Osteocyte (in vitro differentiated cells): ENCODE measurements around the gene ZNF511. TPM values are rescaled to one million over a fixed set of nuclear protein-coding genes. Genes with fewer than 3 reads are reported as not detected.

Source experiments
- DNase-seq: peaks from one replicate; pipeline ENCODE4 v3.0.0; 2021; ENCODE audit warnings: mixed read lengths; ENCODE audit not compliant: unreplicated experiment; ENCODE audit errors: extremely low spot score
- H3K27ac Mint-ChIP-seq: one replicate; pipeline ENCODE4 v1.8.0; 2021; ENCODE audit warnings: mild to moderate bottlenecking, mixed read lengths; ENCODE audit not compliant: unreplicated experiment
- H3K27me3 Mint-ChIP-seq: one replicate; pipeline ENCODE4 v1.8.0; 2021; ENCODE audit warnings: mixed read lengths; ENCODE audit not compliant: unreplicated experiment
- H3K36me3 Mint-ChIP-seq: one replicate; pipeline ENCODE4 v1.8.0; 2021; ENCODE audit warnings: mixed read lengths; ENCODE audit not compliant: unreplicated experiment
- H3K4me1 Mint-ChIP-seq: one replicate; pipeline ENCODE4 v1.8.0; 2021; ENCODE audit warnings: mixed read lengths; ENCODE audit not compliant: unreplicated experiment
- H3K4me3 Mint-ChIP-seq: one replicate; pipeline ENCODE4 v1.8.0; 2021; ENCODE audit warnings: mild to moderate bottlenecking, moderate library complexity, mixed read lengths; ENCODE audit not compliant: unreplicated experiment
- H3K9me3 Mint-ChIP-seq: one replicate; pipeline ENCODE4 v1.8.0; 2021; ENCODE audit warnings: mixed read lengths; ENCODE audit not compliant: unreplicated experiment
- total RNA-seq: library from RNA; stranded (reverse); gene quantifications from 2 replicates; pipeline ENCODE4 v1.2.1, GENCODE V29; 2021
- TF ChIP-seq, protein P1 (sequence below): fragments of 200-600 bp; sonication (generic); IDR thresholded peaks from 2 replicates; pipeline ENCODE4 v1.5.0; 2021; ENCODE audit warnings: antibody characterized with exemption, mild to moderate bottlenecking, moderate library complexity

Gene ZNF511
- total RNA-seq, 1 donor from 2014 or later: 39.1 TPM

DNA sequence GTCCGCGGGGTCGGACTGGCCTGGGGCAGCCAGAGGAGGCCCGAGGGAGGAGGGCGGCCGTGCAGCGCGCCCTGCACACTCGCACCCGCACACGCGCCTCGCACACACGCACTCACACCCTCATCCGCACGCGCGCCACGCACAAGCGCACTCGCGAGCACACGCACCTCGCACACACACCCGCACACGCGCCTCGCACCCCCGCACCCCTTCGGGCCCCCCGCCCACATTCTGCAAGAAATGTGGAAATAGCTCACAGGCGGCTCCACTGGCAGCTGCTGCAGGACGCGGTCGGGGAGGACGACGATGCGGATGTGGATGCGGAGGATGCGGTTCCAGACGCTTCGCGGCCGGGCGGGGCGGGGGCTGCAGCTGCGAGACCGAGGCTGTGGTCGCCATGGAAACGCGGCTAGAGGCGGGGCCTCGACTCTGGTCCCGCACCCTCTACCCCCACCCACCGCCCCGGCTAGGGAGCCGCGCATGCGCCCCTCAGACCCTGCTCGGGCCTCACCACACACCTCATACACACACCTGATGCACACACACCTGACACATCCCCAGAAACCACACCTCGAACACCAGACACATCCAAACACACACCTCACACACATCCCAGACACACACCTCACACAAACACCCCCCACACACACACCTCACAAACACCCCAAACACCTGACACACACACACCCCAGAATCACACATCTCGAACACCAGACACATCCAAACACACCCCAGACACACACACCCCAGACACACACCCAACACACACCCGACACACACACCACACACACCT is 28.1 kb downstream of the ZNF511 start, which contains the start of gene CALY:
Gene CALY (minus strand): TSS at position 320 of the 793 bp plus-strand sequence. CDS start 7,907 bp downstream, outside the sequence.
- H3K4me3 Mint-ChIP-seq: no peak within 1 kb of the TSS
- peaks cover 3% of the 10 kb centered on the region for H3K4me1 Mint-ChIP-seq
- peaks cover 5% of the 10 kb centered on the region for H3K9me3 Mint-ChIP-seq
- peaks cover 2% of the 10 kb centered on the region for H3K36me3 Mint-ChIP-seq
- DNase-seq: peak; percentile 86
- peaks cover 27% of the 10 kb centered on the region for H3K27me3 Mint-ChIP-seq
- H3K27ac Mint-ChIP-seq: no peak within 1 kb of the TSS
- TF ChIP-seq, protein P1, sequence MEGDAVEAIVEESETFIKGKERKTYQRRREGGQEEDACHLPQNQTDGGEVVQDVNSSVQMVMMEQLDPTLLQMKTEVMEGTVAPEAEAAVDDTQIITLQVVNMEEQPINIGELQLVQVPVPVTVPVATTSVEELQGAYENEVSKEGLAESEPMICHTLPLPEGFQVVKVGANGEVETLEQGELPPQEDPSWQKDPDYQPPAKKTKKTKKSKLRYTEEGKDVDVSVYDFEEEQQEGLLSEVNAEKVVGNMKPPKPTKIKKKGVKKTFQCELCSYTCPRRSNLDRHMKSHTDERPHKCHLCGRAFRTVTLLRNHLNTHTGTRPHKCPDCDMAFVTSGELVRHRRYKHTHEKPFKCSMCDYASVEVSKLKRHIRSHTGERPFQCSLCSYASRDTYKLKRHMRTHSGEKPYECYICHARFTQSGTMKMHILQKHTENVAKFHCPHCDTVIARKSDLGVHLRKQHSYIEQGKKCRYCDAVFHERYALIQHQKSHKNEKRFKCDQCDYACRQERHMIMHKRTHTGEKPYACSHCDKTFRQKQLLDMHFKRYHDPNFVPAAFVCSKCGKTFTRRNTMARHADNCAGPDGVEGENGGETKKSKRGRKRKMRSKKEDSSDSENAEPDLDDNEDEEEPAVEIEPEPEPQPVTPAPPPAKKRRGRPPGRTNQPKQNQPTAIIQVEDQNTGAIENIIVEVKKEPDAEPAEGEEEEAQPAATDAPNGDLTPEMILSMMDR: no peak

DNA sequence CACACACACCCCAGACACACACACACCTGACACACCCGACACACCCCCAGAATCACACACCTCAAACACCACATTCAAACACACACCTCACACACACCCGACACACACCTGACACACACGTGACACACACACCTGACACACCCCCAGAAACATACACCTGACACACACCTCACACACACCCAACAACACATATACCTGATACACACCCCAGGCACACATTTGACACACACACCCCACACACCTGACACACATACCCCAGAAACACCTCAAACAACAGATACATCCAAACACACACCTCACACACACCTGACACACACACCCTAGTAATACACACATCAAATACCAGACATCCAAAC is 28.6 kb downstream of the ZNF511 start:
- Mint-ChIP-seq H3K27ac (no peak overlapping the region), H3K36me3 (peaks cover 2% of the 10 kb centered on the region), H3K9me3 (peaks cover 4% of the 10 kb centered on the region), H3K27me3 (peaks cover 25% of the 10 kb centered on the region), H3K4me3 (no peak overlapping the region), H3K4me1 (peaks cover 3% of the 10 kb centered on the region)
- no peak for DNase-seq
- TF ChIP-seq, protein P1: no peak

DNA sequence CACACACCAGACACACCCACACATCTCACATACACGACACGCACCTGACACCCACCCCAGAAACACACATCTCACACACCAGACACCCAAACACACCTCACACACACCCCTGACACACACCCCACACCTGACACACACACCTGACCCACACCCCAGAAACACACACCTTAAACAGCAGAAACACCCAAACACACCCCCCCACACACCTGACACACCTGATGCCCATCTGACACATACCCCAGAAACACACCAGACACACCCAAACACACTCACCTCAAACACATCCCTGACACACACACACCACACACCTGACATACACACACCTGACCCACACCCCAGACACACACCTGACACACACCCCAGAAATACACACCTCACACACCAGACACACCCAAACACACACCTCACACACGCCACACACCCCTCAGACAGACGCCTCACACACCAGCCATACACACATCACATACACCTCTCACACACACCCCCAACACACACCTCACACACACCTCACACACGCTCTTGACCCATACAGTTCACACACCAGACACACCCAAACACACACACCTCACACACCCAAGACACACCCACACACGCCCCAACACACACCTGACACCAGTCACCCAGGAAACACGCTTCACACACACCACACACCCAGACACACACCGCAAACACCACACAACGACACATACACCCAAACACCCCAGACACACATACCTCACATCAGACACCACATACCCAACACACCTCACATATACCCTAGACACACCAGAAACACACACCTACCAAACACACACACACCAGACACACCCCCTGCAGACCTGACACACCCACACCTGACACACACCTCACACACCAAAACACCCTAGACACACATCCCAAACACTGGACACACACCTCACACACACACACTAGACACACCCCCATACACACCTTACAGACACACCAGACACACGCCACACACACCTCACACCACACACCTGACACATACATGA is 29.7 kb downstream of the ZNF511 start:
- no peaks in the 10 kb centered on the region for H3K36me3 Mint-ChIP-seq
- peaks cover 3% of the 10 kb centered on the region for H3K4me1 Mint-ChIP-seq
- no peak overlapping the region for H3K4me3 Mint-ChIP-seq
- H3K27ac Mint-ChIP-seq: no peak overlapping the region
- peaks cover 22% of the 10 kb centered on the region for H3K27me3 Mint-ChIP-seq
- H3K9me3 Mint-ChIP-seq: no peaks in the 10 kb centered on the region
- no peak for DNase-seq
- TF ChIP-seq, protein P1: no peak

DNA sequence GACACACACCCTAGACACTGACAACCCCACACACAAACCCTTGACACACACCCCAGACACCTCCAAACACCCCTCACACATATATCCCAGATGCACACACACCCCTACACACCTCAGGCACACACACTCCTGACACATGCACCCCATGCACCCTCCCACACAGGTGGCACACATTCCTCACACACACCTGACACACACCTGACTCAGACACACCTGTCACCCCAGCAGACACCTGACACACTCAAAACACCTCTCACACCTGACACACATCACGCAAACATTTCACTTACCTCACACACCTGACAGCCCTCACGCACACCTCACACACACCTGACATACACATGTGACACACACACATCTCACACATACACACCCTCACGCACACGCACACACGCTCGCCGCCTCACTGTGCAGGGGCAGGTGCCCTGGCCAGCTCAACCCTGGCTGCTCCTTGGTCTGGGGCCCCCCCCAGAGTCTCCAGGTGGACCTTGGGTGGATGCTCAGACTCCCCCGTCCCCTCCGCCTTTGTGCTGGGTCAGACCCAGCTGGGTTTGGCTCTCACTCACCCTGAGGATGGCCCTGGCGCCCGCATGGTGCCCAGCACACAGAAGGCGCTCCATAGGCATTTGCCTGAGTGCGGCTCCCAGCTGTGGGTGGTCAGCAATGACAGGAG is 31.1 kb downstream of the ZNF511 start:
- no peak overlapping the region for H3K27ac Mint-ChIP-seq

More for the DNA sequence above, 31.1 kb downstream of the ZNF511 start:
- Mint-ChIP-seq H3K4me3 (no peak overlapping the region), H3K4me1 (peaks cover 1% of the 10 kb centered on the region), H3K36me3 (no peaks in the 10 kb centered on the region), H3K27me3 (peaks cover 18% of the 10 kb centered on the region), H3K9me3 (no peaks in the 10 kb centered on the region)
- TF ChIP-seq, protein P1: no peak
- DNase-seq: no peak
